Hematopoietic multipotent progenitor cell (in vitro differentiated cells): Measurements from ENCODE around the gene OPTC. TPM values are rescaled to one million over a fixed set of nuclear protein-coding genes. Genes with fewer than 3 reads are reported as not detected.
"Not testable (repeated sequence)": the region's sequence is repeated elsewhere in the genome, so short reads cannot be mapped to it uniquely, and the experiment has no call there.

ENCODE experiments used
- DNase-seq, 3 donors: peaks; one replicate each; pipeline ENCODE4 v3.0.0-alpha.2; 2011 to 2015; ENCODE audit warnings: low read depth in 2 of 3, low spot score in 2 of 3
- total RNA-seq: library from RNA; depleted of rRNA; stranded (reverse); fragments of >200 nt; gene quantifications from one replicate; pipeline ENCODE4 v1.2.3, GENCODE V29; 2012

The OPTC gene
- not detected for total RNA-seq

- DNase-seq, result no peak
Observed at GRCh38 chr1:203493901-203494300, at the start of gene OPTC. TSS of gene OPTC (plus strand) at chr1:203494153. CDS start at chr1:203496006, 1,853 bp downstream.

GRCh38 chr1:203444171-203444576 is 49.8 kb upstream of the OPTC start:
- no peak for DNase-seq

- no peak for DNase-seq
Observed at GRCh38 chr1:203447151-203447550, 46.8 kb upstream of the OPTC start.

- DNase-seq, result not testable (repeated sequence)
Observed at GRCh38 chr1:203447598-203447997, 46.4 kb upstream of the OPTC start.

GRCh38 chr1:203448521-203449061 is 45.4 kb upstream of the OPTC start:
- no peak for DNase-seq

- no peak for DNase-seq
Observed at GRCh38 chr1:203450001-203450400, 44.0 kb upstream of the OPTC start.

- DNase-seq, result no peak
Observed at GRCh38 chr1:203450479-203451149, 43.3 kb upstream of the OPTC start.

GRCh38 chr1:203451836-203452784 is 41.8 kb upstream of the OPTC start:
- no peak for DNase-seq

GRCh38 chr1:203453016-203453415 is 40.9 kb upstream of the OPTC start:
- no peak for DNase-seq

GRCh38 chr1:203453616-203454015 is 40.3 kb upstream of the OPTC start:
- DNase-seq, result no peak

GRCh38 chr1:203454986-203455471 is 38.9 kb upstream of the OPTC start:
- no peak for DNase-seq

- DNase-seq, result no peak
Observed at GRCh38 chr1:203455706-203456105, 38.2 kb upstream of the OPTC start.

GRCh38 chr1:203456577-203456976 is 37.4 kb upstream of the OPTC start:
- no peak for DNase-seq

GRCh38 chr1:203458078-203458477 is 35.9 kb upstream of the OPTC start:
- no peak for DNase-seq

- DNase-seq, result no peak
Observed at GRCh38 chr1:203459671-203460201, 34.2 kb upstream of the OPTC start.

- no peak for DNase-seq
Observed at GRCh38 chr1:203461717-203462116, 32.2 kb upstream of the OPTC start.

- no peak for DNase-seq
Observed at GRCh38 chr1:203462143-203462542, 31.8 kb upstream of the OPTC start.

GRCh38 chr1:203462878-203463277 is 31.1 kb upstream of the OPTC start:
- DNase-seq, result no peak

GRCh38 chr1:203463469-203464062 is 30.4 kb upstream of the OPTC start:
- no peak for DNase-seq

GRCh38 chr1:203464226-203464625 is 29.7 kb upstream of the OPTC start:
- no peak for DNase-seq

- DNase-seq, result no peak
Observed at GRCh38 chr1:203464743-203465142, 29.2 kb upstream of the OPTC start.
